Coronary artery (tissue), 2 donors: ENCODE results near the gene ARL15.

ENCODE experiments used
- DNase-seq: peaks from one replicate; pipeline ENCODE4 v3.0.0-alpha.2; 2017; ENCODE audit warnings: low spot score
- H3K27ac ChIP-seq, 2 donors: fragments of 200-600 bp; sonication (generic); one replicate each; pipeline ENCODE4 v1.5.1; 2016 to 2019
- H3K4me3 ChIP-seq: fragments of 200-600 bp; sonication (generic); 2 replicates; pipeline ENCODE4 v1.5.1; 2016; ENCODE audit warnings: mild to moderate bottlenecking, moderate library complexity
- CTCF ChIP-seq: fragments of 200-600 bp; sonication (generic); IDR thresholded peaks from one replicate; pipeline ENCODE4 v1.5.1; 2019; ENCODE audit warnings: antibody characterized with exemption

The ARL15 gene

GRCh38 chr5:54212331-54212730, 98.0 kb downstream of the ARL15 start:
- DNase-seq = no peak
- no peak overlapping the region for H3K27ac ChIP-seq
- no peak overlapping the region for H3K4me3 ChIP-seq
- no peak for TF ChIP-seq CTCF

- no peak for DNase-seq
- TF ChIP-seq CTCF = no peak
- Histone ChIP-seq H3K4me3 (no peak overlapping the region), H3K27ac (no peak overlapping the region)
Observed at GRCh38 chr5:54211912-54212311, 98.5 kb downstream of the ARL15 start.

GRCh38 chr5:54207566-54207965, 102.8 kb downstream of the ARL15 start:
- no peak overlapping the region for H3K27ac ChIP-seq
- no peak for TF ChIP-seq CTCF
- no peak for DNase-seq
- no peak overlapping the region for H3K4me3 ChIP-seq

DNA sequence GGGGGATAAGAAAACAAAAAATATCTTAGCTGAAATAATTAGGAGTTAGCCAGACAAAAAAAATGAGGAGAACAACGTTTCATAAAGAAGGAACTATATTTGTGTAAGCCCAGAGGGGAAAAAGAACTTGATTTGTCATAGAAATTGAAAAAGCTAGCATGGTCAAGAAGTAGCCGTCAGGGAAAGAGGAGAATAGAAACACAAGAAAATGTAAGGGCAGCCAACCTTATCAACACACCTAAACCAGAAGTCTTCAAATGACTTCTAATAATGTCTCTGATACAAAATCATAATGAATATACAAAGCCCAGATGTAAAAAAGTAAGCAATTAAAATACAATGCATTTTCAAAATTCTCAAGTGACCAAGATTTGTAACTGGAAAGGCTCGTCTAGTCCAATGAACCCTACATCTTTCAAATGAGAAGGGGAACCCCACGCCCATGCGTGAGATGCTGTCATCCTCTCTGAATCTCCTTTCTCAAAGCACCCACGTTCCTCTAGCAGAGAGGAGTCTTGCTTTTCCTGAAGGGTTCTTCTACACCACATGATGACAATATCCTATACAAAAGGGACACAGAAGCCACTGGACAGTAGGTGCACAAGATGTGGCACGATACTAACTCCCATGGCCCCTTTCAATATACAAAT, 103.7 kb downstream of the ARL15 start:
- no peak for DNase-seq
- TF ChIP-seq CTCF = no peak
- no peak overlapping the region for H3K4me3 ChIP-seq
- no peak overlapping the region for H3K27ac ChIP-seq

DNA sequence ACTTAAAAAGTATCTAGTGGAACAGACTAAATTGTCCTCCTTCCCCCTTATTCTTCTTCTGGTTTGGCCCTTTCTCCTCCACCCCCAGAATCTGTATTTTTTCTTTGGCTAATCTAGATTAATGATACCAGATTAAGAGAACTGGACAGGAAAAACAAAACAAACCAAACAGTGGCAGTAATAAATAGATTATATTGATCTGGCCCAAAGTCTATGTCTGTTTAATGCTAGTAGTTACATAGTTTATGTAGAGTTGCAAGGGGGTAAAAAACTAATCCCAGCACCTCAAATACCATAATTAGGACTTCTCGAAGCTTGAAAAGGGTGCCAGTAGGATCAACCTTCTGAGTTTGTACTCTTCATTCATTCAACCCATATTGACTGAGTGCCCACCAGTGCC, 104.5 kb downstream of the ARL15 start:
- DNase-seq = no peak

DNA sequence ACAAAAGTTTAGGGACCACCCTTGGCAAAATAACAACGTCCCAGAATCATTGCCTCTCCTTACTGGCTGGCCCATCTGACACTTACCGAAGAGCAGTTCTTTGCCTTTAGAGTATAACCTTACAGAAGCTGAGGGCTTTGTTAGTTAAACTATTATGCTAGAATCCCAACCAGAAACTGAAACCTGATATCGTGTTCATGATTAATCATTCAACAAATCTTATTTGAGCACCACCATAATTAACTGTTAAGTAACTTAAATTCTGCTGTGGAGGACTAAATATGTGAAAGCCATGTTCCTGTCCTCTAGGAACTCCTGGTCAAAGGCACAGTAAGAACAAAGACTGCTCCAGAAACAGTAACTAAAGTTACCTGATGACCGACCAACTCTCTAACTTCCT, 104.9 kb downstream of the ARL15 start:
- TF ChIP-seq CTCF = no peak
- no peak for DNase-seq
- Histone ChIP-seq H3K27ac (no peak overlapping the region), H3K4me3 (no peak overlapping the region)

More for the DNA sequence above, 104.5 kb downstream of the ARL15 start:
- H3K27ac ChIP-seq = no peak overlapping the region
- no peak overlapping the region for H3K4me3 ChIP-seq
- no peak for TF ChIP-seq CTCF

GRCh38 chr5:54197018-54197417, 113.4 kb downstream of the ARL15 start:
- no peak for TF ChIP-seq CTCF
- Histone ChIP-seq H3K27ac (no peak overlapping the region), H3K4me3 (no peak overlapping the region)
- no peak for DNase-seq
